H9 (cell line): Measurements from ENCODE around the gene CYRIA. TPM values are rescaled to one million over a fixed set of nuclear protein-coding genes. Genes with fewer than 3 reads are reported as not detected.

Source experiments
- DNase-seq: peaks from one replicate; pipeline ENCODE4 v3.0.0-alpha.2; 2017
- H2AFZ ChIP-seq: one replicate; pipeline ENCODE4 v1.6.1; 2013; ENCODE audit warnings: mild to moderate bottlenecking, low read length, control low read depth, moderate library complexity
- H2AK5ac ChIP-seq: 2 replicates; pipeline ENCODE4 v1.6.1; 2013; ENCODE audit warnings: low read length, control low read depth, mixed read lengths; ENCODE audit not compliant: insufficient read length
- H2BK120ac ChIP-seq: one replicate; pipeline ENCODE4 v1.6.1; 2013; ENCODE audit warnings: low read depth, mild to moderate bottlenecking, low read length, control low read depth, inconsistent platforms; ENCODE audit not compliant: poor library complexity, severe bottlenecking
- H2BK12ac ChIP-seq: 2 replicates; pipeline ENCODE4 v1.6.1; 2013; ENCODE audit warnings: low read length, control low read depth, mixed read lengths, low read depth; ENCODE audit not compliant: insufficient read length
- H2BK15ac ChIP-seq: 2 replicates; pipeline ENCODE4 v1.6.1; 2013; ENCODE audit warnings: low read depth, low read length, control low read depth
- H2BK20ac ChIP-seq: one replicate; pipeline ENCODE4 v1.6.1; 2013; ENCODE audit warnings: low read depth, mild to moderate bottlenecking, low read length, control low read depth, inconsistent platforms; ENCODE audit not compliant: poor library complexity, severe bottlenecking
- H2BK5ac ChIP-seq: 2 replicates; pipeline ENCODE4 v1.6.1; 2013; ENCODE audit warnings: low read length, control low read depth, mixed read lengths; ENCODE audit not compliant: insufficient read length
- H3K14ac ChIP-seq: 2 replicates; pipeline ENCODE4 v1.6.1; 2013; ENCODE audit warnings: low read length, control low read depth; ENCODE audit not compliant: insufficient read depth
- H3K18ac ChIP-seq: 2 replicates; pipeline ENCODE4 v1.6.1; 2013; ENCODE audit warnings: low read depth, mild to moderate bottlenecking, mixed read lengths, low read length, control low read depth; ENCODE audit not compliant: insufficient read length
- H3K23ac ChIP-seq: 2 replicates; pipeline ENCODE4 v1.6.1; 2013; ENCODE audit warnings: low read length, control low read depth, mixed read lengths, low read depth; ENCODE audit not compliant: insufficient read length
- H3K23me2 ChIP-seq: 2 replicates; pipeline ENCODE4 v1.6.1; 2013; ENCODE audit warnings: low read depth, mild to moderate bottlenecking, mixed read lengths, low read length, control low read depth; ENCODE audit not compliant: insufficient read length, poor library complexity, severe bottlenecking
- H3K27ac ChIP-seq: 2 replicates; pipeline ENCODE4 v1.5.1; 2013; ENCODE audit warnings: low read length, control low read depth, mixed read lengths, low read depth; ENCODE audit not compliant: insufficient read length
- H3K27me3 ChIP-seq: 2 replicates; pipeline ENCODE4 v1.6.1; 2013; ENCODE audit warnings: low read length, control low read depth, inconsistent platforms; ENCODE audit not compliant: insufficient read depth
- H3K4ac ChIP-seq: 2 replicates; pipeline ENCODE4 v1.6.1; 2013; ENCODE audit warnings: low read depth, mild to moderate bottlenecking, control low read depth, inconsistent platforms, low read length, moderate library complexity
- H3K4me1 ChIP-seq: 2 replicates; pipeline ENCODE4 v1.6.1; 2013; ENCODE audit warnings: low read length, control low read depth, inconsistent platforms; ENCODE audit not compliant: insufficient read depth
- H3K4me2 ChIP-seq: 2 replicates; pipeline ENCODE4 v1.6.1; 2013; ENCODE audit warnings: low read length, control low read depth, mixed read lengths; ENCODE audit not compliant: insufficient read length, insufficient read depth
- H3K56ac ChIP-seq: 2 replicates; pipeline ENCODE4 v1.6.1; 2013; ENCODE audit warnings: low read depth, mild to moderate bottlenecking, mixed read lengths, low read length, control low read depth; ENCODE audit not compliant: insufficient read length
- H3K79me1 ChIP-seq: 2 replicates; pipeline ENCODE4 v1.6.1; 2013; ENCODE audit warnings: low read depth, mild to moderate bottlenecking, moderate library complexity, low read length, control low read depth, inconsistent platforms; ENCODE audit not compliant: insufficient read depth, poor library complexity, severe bottlenecking
- H3K79me2 ChIP-seq: 2 replicates; pipeline ENCODE4 v1.6.1; 2013; ENCODE audit warnings: low read length, control low read depth, inconsistent platforms; ENCODE audit not compliant: insufficient read depth
- H3K9ac ChIP-seq: 2 replicates; pipeline ENCODE4 v1.6.1; 2013; ENCODE audit warnings: low read length, control low read depth, mixed read lengths; ENCODE audit not compliant: insufficient read length; ENCODE audit errors: extremely low read depth
- H3K9me3 ChIP-seq: one replicate; pipeline ENCODE4 v1.6.1; 2013; ENCODE audit warnings: low read depth, low read length, inconsistent platforms; ENCODE audit not compliant: control insufficient read depth
- H3T11ph ChIP-seq: one replicate; pipeline ENCODE4 v1.6.1; 2013; ENCODE audit warnings: mild to moderate bottlenecking, low read length, control low read depth, inconsistent platforms
- H4K20me1 ChIP-seq: one replicate; pipeline ENCODE4 v1.6.1; 2013; ENCODE audit not compliant: control insufficient read depth, insufficient read length, insufficient read depth
- H4K5ac ChIP-seq: 2 replicates; pipeline ENCODE4 v1.6.1; 2013; ENCODE audit warnings: low read depth, mild to moderate bottlenecking, mixed read lengths, low read length, control low read depth; ENCODE audit not compliant: insufficient read length
- H4K8ac ChIP-seq: replicated peaks from 2 replicates; pipeline ENCODE4 v1.6.1; 2013; ENCODE audit warnings: low read length, control low read depth, mixed read lengths, low read depth; ENCODE audit not compliant: insufficient read length
- H4K91ac ChIP-seq: 2 replicates; pipeline ENCODE4 v1.6.1; 2013; ENCODE audit warnings: low read depth, mild to moderate bottlenecking, moderate library complexity, mixed read lengths, low read length, control low read depth; ENCODE audit not compliant: insufficient read length
- H3K27ac Mint-ChIP-seq, 3 experiments: 2 replicates in 2 of 3; 3 replicates in 1 of 3; pipeline ENCODE4 v1.8.0; 2020 to 2021; ENCODE audit warnings: mixed read lengths in 3 of 3, mild to moderate bottlenecking in 1 of 3, moderate library complexity in 1 of 3
- H3K27me3 Mint-ChIP-seq: 2 replicates; pipeline ENCODE4 v1.8.0; 2021; ENCODE audit warnings: low read depth, mild to moderate bottlenecking, moderate library complexity, mixed read lengths
- H3K36me3 Mint-ChIP-seq, 3 experiments: 2 replicates in 2 of 3; 3 replicates in 1 of 3; pipeline ENCODE4 v1.8.0; 2020 to 2021; ENCODE audit warnings: low read depth in 3 of 3, mixed read lengths in 3 of 3; ENCODE audit not compliant: insufficient read depth in 1 of 3
- H3K4me1 Mint-ChIP-seq, 2 experiments: 2 replicates each; pipeline ENCODE4 v1.8.0; 2020; ENCODE audit warnings: mixed read lengths in 2 of 2
- H3K4me3 Mint-ChIP-seq, 2 experiments: 2 replicates in 1 of 2; 3 replicates in 1 of 2; pipeline ENCODE4 v1.8.0; 2020 to 2021; ENCODE audit warnings: mild to moderate bottlenecking in 2 of 2, mixed read lengths in 2 of 2, moderate library complexity in 1 of 2
- H3K9me3 Mint-ChIP-seq, 2 experiments: 2 replicates in 1 of 2; 3 replicates in 1 of 2; pipeline ENCODE4 v1.8.0; 2020; ENCODE audit warnings: mild to moderate bottlenecking in 2 of 2, mixed read lengths in 2 of 2, moderate library complexity in 1 of 2
- WGBS: extraction: QIAGEN DNeasy Blood & Tissue Kit; methylation state at CpG from one replicate; pipeline ENCODE4 v1.1.7; 2013; ENCODE audit warnings: missing lambda C conversion rate, low lambda C conversion rate, mixed read lengths; ENCODE audit not compliant: insufficient read length; ENCODE audit errors: extremely low coverage; 5-methylcytosine and 5-hydroxymethylcytosine counted together
- total RNA-seq: library from RNA; stranded (reverse); gene quantifications from 2 replicates; pipeline ENCODE4 v1.2.1, GENCODE V29; 2021
- TF ChIP-seq, protein P1 (sequence below): fragments of 200-600 bp; sonication (generic); conservative IDR thresholded peaks from 3 replicates; pipeline ENCODE4 v1.8.0; 2021; ENCODE audit warnings: antibody characterized with exemption, mild to moderate bottlenecking

The CYRIA gene
- total RNA-seq, 1 experiment from 2014 or later = 2.3 TPM

DNA sequence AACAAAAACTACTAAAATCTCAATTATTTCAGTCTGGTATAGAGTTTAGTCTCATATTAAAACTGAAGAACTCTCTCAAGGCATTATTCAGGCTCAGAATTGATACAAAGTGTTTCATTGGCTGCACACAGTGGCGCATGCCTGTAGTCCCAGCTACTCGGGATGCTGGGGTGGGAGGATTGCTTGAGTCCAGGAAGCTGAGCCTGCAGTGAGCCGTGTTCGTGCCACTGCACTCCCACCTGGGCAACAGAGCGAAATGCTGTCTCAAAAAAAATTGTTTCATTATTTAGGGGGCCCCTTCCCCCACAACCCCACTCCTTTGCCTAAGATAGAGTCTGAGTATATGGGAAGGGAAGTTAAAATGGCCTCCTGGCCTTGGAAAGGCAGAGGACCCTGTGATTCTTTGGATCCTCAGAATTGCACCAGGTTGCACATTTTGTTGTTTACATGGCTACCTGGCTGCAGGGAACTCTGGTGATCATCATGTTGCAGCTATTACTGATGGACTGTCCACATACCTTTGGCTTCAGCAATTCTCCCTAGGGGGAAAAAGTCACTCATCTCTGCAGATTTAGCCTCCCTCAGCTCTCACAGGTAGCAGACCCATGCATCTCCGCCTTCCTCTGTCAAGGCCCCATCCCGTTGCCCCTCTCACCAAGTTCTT lies 19.2 kb upstream of the CYRIA start:
- Histone ChIP-seq H4K20me1 (no peaks in the 10 kb centered on the region), H2BK15ac (no peak overlapping the region), H3K4me1 (no peaks in the 10 kb centered on the region), H2BK20ac (no peak overlapping the region), H3K23ac (no peak overlapping the region), H3K14ac (no peak overlapping the region), H3K9me3 (no peaks in the 10 kb centered on the region), H3K27ac (no peak overlapping the region), H3K18ac (no peak overlapping the region), H2BK12ac (no peak overlapping the region), H2AFZ (no peak overlapping the region), H3K9ac (no peak overlapping the region), H4K91ac (no peak overlapping the region), H3K4ac (no peak overlapping the region), H4K8ac (no peak overlapping the region), H3K23me2 (no peaks in the 10 kb centered on the region), H4K5ac (no peak overlapping the region), H3K4me2 (no peak overlapping the region), H2BK120ac (no peak overlapping the region), H2BK5ac (no peak overlapping the region), H3K56ac (no peak overlapping the region), H3K79me1 (no peaks in the 10 kb centered on the region), H3K27me3 (no peaks in the 10 kb centered on the region), H3T11ph (no peak overlapping the region), H3K79me2 (no peaks in the 10 kb centered on the region), H2AK5ac (no peak overlapping the region)
- Mint-ChIP-seq H3K4me1 (no peaks in the 10 kb centered on the region), H3K4me3 (no peak overlapping the region), H3K9me3 (peaks cover 0 to 2% of the 10 kb centered on the region in 2 experiments; a peak in 1 of 5 replicates), H3K27ac (no peak overlapping the region), H3K36me3 (no peaks in the 10 kb centered on the region), H3K27me3 (peaks cover 37% of the 10 kb centered on the region)
- no peak for DNase-seq
- WGBS = no CpG with 5 or more reads among the region's 7 CpGs
- TF ChIP-seq, protein P1, sequence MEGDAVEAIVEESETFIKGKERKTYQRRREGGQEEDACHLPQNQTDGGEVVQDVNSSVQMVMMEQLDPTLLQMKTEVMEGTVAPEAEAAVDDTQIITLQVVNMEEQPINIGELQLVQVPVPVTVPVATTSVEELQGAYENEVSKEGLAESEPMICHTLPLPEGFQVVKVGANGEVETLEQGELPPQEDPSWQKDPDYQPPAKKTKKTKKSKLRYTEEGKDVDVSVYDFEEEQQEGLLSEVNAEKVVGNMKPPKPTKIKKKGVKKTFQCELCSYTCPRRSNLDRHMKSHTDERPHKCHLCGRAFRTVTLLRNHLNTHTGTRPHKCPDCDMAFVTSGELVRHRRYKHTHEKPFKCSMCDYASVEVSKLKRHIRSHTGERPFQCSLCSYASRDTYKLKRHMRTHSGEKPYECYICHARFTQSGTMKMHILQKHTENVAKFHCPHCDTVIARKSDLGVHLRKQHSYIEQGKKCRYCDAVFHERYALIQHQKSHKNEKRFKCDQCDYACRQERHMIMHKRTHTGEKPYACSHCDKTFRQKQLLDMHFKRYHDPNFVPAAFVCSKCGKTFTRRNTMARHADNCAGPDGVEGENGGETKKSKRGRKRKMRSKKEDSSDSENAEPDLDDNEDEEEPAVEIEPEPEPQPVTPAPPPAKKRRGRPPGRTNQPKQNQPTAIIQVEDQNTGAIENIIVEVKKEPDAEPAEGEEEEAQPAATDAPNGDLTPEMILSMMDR = no peak
